ENCODE data around the gene COG5. TPM values are rescaled to one million over a fixed set of nuclear protein-coding genes. Genes with fewer than 3 reads are reported as not detected.

Gene COG5
- total and polyA plus RNA-seq, 2 experiments from 2014 or later = 15.4 to 36.5 TPM

DNA sequence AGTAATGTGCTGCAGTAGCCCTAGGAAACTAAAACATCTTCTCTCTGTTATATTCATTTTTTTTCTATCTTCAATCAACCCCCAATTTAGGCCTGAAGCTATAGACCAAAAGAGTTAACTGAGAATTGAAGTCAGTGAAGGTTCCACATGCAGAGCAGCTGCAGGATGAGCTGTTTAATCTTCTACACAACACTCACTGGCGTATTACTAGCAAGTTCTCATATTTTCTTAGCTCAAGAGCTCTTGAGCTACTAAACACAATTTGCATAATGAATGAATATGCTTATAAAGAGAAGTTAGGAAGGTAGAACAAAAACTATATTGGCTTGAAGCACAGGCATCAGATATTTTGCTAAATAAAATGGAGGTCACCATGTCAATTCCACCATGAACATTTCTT lies 135.1 kb downstream of the COG5 start:
- Histone ChIP-seq H4K20me1 (replicated peaks; ENCODE audit: insufficient read depth) (no peaks in the 10 kb centered on the region), H2AFZ (no peak overlapping the region), H3K4me1 (ENCODE audit: insufficient read depth) (no peaks in the 10 kb centered on the region), H3K27ac (ENCODE audit: low read depth) (no peak overlapping the region), H3K4me3 (no peak overlapping the region), H3K9me2 (ENCODE audit: insufficient read depth) (no peaks in the 10 kb centered on the region), H3K79me2 (replicated peaks; ENCODE audit: insufficient read depth) (peaks cover 5% of the 10 kb centered on the region; the same call in 1 of the 2 replicates), H3K36me3 (ENCODE audit: insufficient read depth) (no peaks in the 10 kb centered on the region), H3K4me2 (no peak overlapping the region), H3F3A (replicated peaks; ENCODE audit: low read depth) (no peaks in the 10 kb centered on the region), H3K27me3 (ENCODE audit: insufficient read depth) (no peaks in the 10 kb centered on the region)
- no peak for ATAC-seq
- Mint-ChIP-seq H3K27me3 (ENCODE audit: insufficient read depth, low read depth, poor library complexity) (no peaks in the 10 kb centered on the region), H3K4me1 (no peaks in the 10 kb centered on the region), H3K9me3 (peaks cover 5% of the 10 kb centered on the region; the same call in 2 of the 3 replicates), H3K27ac (no peak overlapping the region), H3K4me3 (no peak overlapping the region), H3K36me3 (ENCODE audit: low read depth) (peaks cover 29% of the 10 kb centered on the region)
- DNase-seq (ENCODE audit: low spot score) = no peak
- TF ChIP-seq EZH2 (IDR thresholded peaks at IDR 0.05; ENCODE audit: low read depth, unreplicated experiment) (no peak), STAT1 (IDR thresholded peaks at IDR 0.05; ENCODE audit: unreplicated experiment) (no peak)
- TF ChIP-seq, protein P1, sequence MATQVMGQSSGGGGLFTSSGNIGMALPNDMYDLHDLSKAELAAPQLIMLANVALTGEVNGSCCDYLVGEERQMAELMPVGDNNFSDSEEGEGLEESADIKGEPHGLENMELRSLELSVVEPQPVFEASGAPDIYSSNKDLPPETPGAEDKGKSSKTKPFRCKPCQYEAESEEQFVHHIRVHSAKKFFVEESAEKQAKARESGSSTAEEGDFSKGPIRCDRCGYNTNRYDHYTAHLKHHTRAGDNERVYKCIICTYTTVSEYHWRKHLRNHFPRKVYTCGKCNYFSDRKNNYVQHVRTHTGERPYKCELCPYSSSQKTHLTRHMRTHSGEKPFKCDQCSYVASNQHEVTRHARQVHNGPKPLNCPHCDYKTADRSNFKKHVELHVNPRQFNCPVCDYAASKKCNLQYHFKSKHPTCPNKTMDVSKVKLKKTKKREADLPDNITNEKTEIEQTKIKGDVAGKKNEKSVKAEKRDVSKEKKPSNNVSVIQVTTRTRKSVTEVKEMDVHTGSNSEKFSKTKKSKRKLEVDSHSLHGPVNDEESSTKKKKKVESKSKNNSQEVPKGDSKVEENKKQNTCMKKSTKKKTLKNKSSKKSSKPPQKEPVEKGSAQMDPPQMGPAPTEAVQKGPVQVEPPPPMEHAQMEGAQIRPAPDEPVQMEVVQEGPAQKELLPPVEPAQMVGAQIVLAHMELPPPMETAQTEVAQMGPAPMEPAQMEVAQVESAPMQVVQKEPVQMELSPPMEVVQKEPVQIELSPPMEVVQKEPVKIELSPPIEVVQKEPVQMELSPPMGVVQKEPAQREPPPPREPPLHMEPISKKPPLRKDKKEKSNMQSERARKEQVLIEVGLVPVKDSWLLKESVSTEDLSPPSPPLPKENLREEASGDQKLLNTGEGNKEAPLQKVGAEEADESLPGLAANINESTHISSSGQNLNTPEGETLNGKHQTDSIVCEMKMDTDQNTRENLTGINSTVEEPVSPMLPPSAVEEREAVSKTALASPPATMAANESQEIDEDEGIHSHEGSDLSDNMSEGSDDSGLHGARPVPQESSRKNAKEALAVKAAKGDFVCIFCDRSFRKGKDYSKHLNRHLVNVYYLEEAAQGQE (IDR thresholded peaks at IDR 0.05; ENCODE audit: unreplicated experiment) = no peak

DNA sequence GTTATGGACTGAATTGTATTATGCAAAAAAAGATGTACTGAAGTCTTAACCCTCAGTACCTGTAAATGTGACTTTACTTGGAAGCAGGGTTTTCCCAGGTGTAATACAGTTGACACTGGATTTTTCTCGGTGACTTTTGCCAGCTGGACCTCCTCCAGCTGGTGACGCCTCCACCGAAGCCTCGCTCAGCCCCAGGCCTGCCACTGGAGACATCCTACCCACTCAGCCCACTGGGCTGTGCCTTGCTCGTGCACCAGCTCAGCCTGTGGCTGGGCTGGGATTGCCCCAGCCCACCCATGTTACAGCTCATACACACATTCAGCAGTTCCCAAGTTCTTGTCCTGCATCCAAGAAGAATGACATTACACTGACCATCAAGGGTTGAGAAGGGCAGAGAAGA lies 136.3 kb downstream of the COG5 start:
- Mint-ChIP-seq H3K9me3 (peaks cover 5% of the 10 kb centered on the region; the same call in 2 of the 3 replicates), H3K27me3 (ENCODE audit: insufficient read depth, low read depth, poor library complexity) (no peaks in the 10 kb centered on the region), H3K27ac (no peak overlapping the region), H3K4me3 (no peak overlapping the region), H3K36me3 (ENCODE audit: low read depth) (peaks cover 21% of the 10 kb centered on the region), H3K4me1 (no peaks in the 10 kb centered on the region)
- H3K79me2 ChIP-seq (replicated peaks; ENCODE audit: insufficient read depth) = no peaks in the 10 kb centered on the region
- H4K20me1 ChIP-seq (replicated peaks; ENCODE audit: insufficient read depth) = no peaks in the 10 kb centered on the region
- DNase-seq (ENCODE audit: low spot score) (no peak), ATAC-seq (no peak)
- no peak overlapping the region for H3K4me2 ChIP-seq
- H3K9me2 ChIP-seq (ENCODE audit: insufficient read depth) = no peaks in the 10 kb centered on the region
- H3F3A ChIP-seq (replicated peaks; ENCODE audit: low read depth) = no peaks in the 10 kb centered on the region
- H3K4me1 ChIP-seq (ENCODE audit: insufficient read depth) = no peaks in the 10 kb centered on the region
- no peak overlapping the region for H3K4me3 ChIP-seq
- H3K27me3 ChIP-seq (ENCODE audit: insufficient read depth) = no peaks in the 10 kb centered on the region
- no peak overlapping the region for H2AFZ ChIP-seq
- H3K36me3 ChIP-seq (ENCODE audit: insufficient read depth) = no peaks in the 10 kb centered on the region
- H3K27ac ChIP-seq (ENCODE audit: low read depth) = no peak overlapping the region
- TF ChIP-seq CREB1 (CRISPR knock-in tag; IDR thresholded peaks at IDR 0.05; ENCODE audit: low read depth) (no peak), ZNF114 (CRISPR knock-in tag; IDR thresholded peaks at IDR 0.05) (no peak), EZH2 (IDR thresholded peaks at IDR 0.05; ENCODE audit: low read depth, unreplicated experiment) (no peak), EZH2phosphoT487 (IDR thresholded peaks at IDR 0.05; ENCODE audit: unreplicated experiment) (no peak)

DNA sequence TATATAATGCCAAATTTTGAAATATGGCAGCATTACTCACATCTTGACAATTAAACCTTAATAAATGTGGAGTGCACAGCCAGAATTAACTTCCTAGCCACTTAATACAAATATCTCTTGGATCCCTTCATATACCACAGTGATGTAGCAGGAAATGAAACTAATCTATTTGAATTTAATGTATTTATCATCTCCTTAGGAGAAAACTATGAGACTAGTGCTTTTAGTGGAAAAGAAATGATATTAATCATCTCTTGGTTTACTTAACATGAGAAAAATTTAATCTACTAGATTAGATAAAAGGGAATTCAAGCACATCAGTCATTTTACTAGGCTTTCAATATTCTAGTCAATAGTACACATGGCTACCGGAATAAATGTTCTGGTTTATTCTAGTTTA lies 149.5 kb downstream of the COG5 start:
- H3K4me3 Mint-ChIP-seq = no peak overlapping the region
- no peak for ATAC-seq
- TF ChIP-seq, protein P2, sequence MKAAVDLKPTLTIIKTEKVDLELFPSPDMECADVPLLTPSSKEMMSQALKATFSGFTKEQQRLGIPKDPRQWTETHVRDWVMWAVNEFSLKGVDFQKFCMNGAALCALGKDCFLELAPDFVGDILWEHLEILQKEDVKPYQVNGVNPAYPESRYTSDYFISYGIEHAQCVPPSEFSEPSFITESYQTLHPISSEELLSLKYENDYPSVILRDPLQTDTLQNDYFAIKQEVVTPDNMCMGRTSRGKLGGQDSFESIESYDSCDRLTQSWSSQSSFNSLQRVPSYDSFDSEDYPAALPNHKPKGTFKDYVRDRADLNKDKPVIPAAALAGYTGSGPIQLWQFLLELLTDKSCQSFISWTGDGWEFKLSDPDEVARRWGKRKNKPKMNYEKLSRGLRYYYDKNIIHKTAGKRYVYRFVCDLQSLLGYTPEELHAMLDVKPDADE (IDR thresholded peaks at IDR 0.05) = no peak
- TF ChIP-seq POLR2AphosphoS5 (IDR thresholded peaks at IDR 0.05; ENCODE audit: low read depth) (no peak), EZH2 (IDR thresholded peaks at IDR 0.05; ENCODE audit: low read depth, unreplicated experiment) (no peak), ZNF114 (CRISPR knock-in tag; IDR thresholded peaks at IDR 0.05) (no peak), EZH2phosphoT487 (IDR thresholded peaks at IDR 0.05; ENCODE audit: unreplicated experiment) (no peak), ZNF331 (CRISPR knock-in tag; IDR thresholded peaks at IDR 0.05; ENCODE audit: low read depth) (no peak), CREB1 (CRISPR knock-in tag; IDR thresholded peaks at IDR 0.05; ENCODE audit: low read depth) (no peak)

More for the DNA sequence above, 149.5 kb downstream of the COG5 start:
- Mint-ChIP-seq H3K4me1 (no peaks in the 10 kb centered on the region), H3K9me3 (no peaks in the 10 kb centered on the region), H3K27me3 (ENCODE audit: insufficient read depth, low read depth, poor library complexity) (no peaks in the 10 kb centered on the region), H3K27ac (no peak overlapping the region), H3K36me3 (ENCODE audit: low read depth) (no peaks in the 10 kb centered on the region)
- no peak for DNase-seq (ENCODE audit: low spot score)
- no peak overlapping the region for H2AFZ ChIP-seq
- no peak overlapping the region for H3K27ac ChIP-seq (ENCODE audit: low read depth)
- H3K4me3 ChIP-seq = no peak overlapping the region
- H3K79me2 ChIP-seq (replicated peaks; ENCODE audit: insufficient read depth) = no peaks in the 10 kb centered on the region
- no peaks in the 10 kb centered on the region for H3K36me3 ChIP-seq (ENCODE audit: insufficient read depth)
- H3K9me2 ChIP-seq (ENCODE audit: insufficient read depth) = no peaks in the 10 kb centered on the region
- no peaks in the 10 kb centered on the region; the same call in none of the 2 replicates for H4K20me1 ChIP-seq (replicated peaks; ENCODE audit: insufficient read depth)
- no peak overlapping the region for H3K4me2 ChIP-seq
- H3F3A ChIP-seq (replicated peaks; ENCODE audit: low read depth) = no peaks in the 10 kb centered on the region
- no peaks in the 10 kb centered on the region for H3K4me1 ChIP-seq (ENCODE audit: insufficient read depth)
- H3K27me3 ChIP-seq (ENCODE audit: insufficient read depth) = no peaks in the 10 kb centered on the region
